Vagina (tissue), 2 donors: ENCODE data around the gene PFDN1.

Experiments
- CTCF ChIP-seq, 3 experiments: fragments of 450-650 bp in 2 of 3; fragments of 200-600 bp in 1 of 3; sonication (generic) in 1 of 3; IDR thresholded peaks; one replicate each; pipeline ENCODE4 v1.5.1; 2017 to 2019; ENCODE audit warnings: antibody characterized with exemption in 3 of 3, mild to moderate bottlenecking in 2 of 3, moderate library complexity in 2 of 3
- POLR2A ChIP-seq, 2 donors: fragments of 450-650 bp; IDR thresholded peaks; one replicate each; pipeline ENCODE4 v1.6.1; 2017; ENCODE audit warnings: antibody characterized with exemption in 2 of 2, mild to moderate bottlenecking in 2 of 2, moderate library complexity in 2 of 2
- POLR2AphosphoS5 ChIP-seq, 2 donors: sonication (generic); formaldehyde crosslinking; IDR thresholded peaks; one replicate each; pipeline ENCODE4 v1.9.0; 2017; ENCODE audit warnings: antibody characterized with exemption in 2 of 2, mild to moderate bottlenecking in 2 of 2, low read depth in 1 of 2; ENCODE audit not compliant: insufficient read depth in 1 of 2

- no peak for TF ChIP-seq CTCF (IDR thresholded peaks at IDR 0.05)
- no peak for TF ChIP-seq POLR2A (IDR thresholded peaks at IDR 0.05)
- no peak for TF ChIP-seq POLR2AphosphoS5 (IDR thresholded peaks at IDR 0.05; ENCODE audit: insufficient read depth in 1 of 2, low read depth in 1 of 2)
Observed at GRCh38 chr5:140214831-140215230, 88.1 kb downstream of the PFDN1 start.
